ENCODE results near the gene CTSZ.

GRCh38 chr20:59027741-59028320 is 20.8 kb upstream of the CTSZ start:
- no peak for TF ChIP-seq CTCF (IDR thresholded peaks at IDR 0.05; ENCODE audit: borderline replicate concordance, extremely low read depth, low read length, poor library complexity, severe bottlenecking)
- no peak for TF ChIP-seq EZH2 (IDR thresholded peaks at IDR 0.05; ENCODE audit: borderline replicate concordance, low read depth, low read length, severe bottlenecking)

Data from DND-41 (cell line).